Coronary artery (tissue), 2 donors: ENCODE measurements around the gene CCDC51.
A peak's percentile ranks its signal among the peaks of the same experiment; 100 is the strongest.

Experiments used
- DNase-seq: peaks from one replicate; pipeline ENCODE4 v3.0.0-alpha.2; 2017; ENCODE audit warnings: low spot score
- H3K27ac ChIP-seq, 2 donors: fragments of 200-600 bp; sonication (generic); one replicate each; pipeline ENCODE4 v1.5.1; 2016 to 2019
- H3K4me3 ChIP-seq: fragments of 200-600 bp; sonication (generic); 2 replicates; pipeline ENCODE4 v1.5.1; 2016; ENCODE audit warnings: mild to moderate bottlenecking, moderate library complexity
- CTCF ChIP-seq: fragments of 200-600 bp; sonication (generic); IDR thresholded peaks from one replicate; pipeline ENCODE4 v1.5.1; 2019; ENCODE audit warnings: antibody characterized with exemption

The CCDC51 gene

GRCh38 chr3:48410205-48411040, 29.5 kb downstream of the CCDC51 start:
- Histone ChIP-seq H3K4me3 (no peak overlapping the region), H3K27ac (peak overlapping the region in 1 of 2 donors; percentile 11)
- TF ChIP-seq CTCF = no peak
- no peak for DNase-seq

GRCh38 chr3:48409291-48410201, 30.4 kb downstream of the CCDC51 start:
- peak overlapping the region in 1 of 2 donors; percentile 38 for H3K27ac ChIP-seq
- peak; percentile 70 for DNase-seq
- no peak overlapping the region for H3K4me3 ChIP-seq
- TF ChIP-seq CTCF = no peak

GRCh38 chr3:48408823-48409281, 31.1 kb downstream of the CCDC51 start:
- DNase-seq = peak; percentile 71
- peak overlapping the region in 1 of 2 donors; percentile 38 for H3K27ac ChIP-seq
- TF ChIP-seq CTCF = no peak
- no peak overlapping the region for H3K4me3 ChIP-seq

- no peak for DNase-seq
- Histone ChIP-seq H3K27ac (peak overlapping the region in 1 of 2 donors; percentile 38), H3K4me3 (no peak overlapping the region)
- TF ChIP-seq CTCF = no peak
Measured at GRCh38 chr3:48407542-48408099, 32.3 kb downstream of the CCDC51 start.

GRCh38 chr3:48406443-48407431, 33.2 kb downstream of the CCDC51 start:
- Histone ChIP-seq H3K27ac (peak overlapping the region in 1 of 2 donors; percentile 89), H3K4me3 (no peak overlapping the region)
- DNase-seq = no peak
- no peak for TF ChIP-seq CTCF

GRCh38 chr3:48405971-48406370, 33.9 kb downstream of the CCDC51 start:
- no peak overlapping the region for H3K4me3 ChIP-seq
- TF ChIP-seq CTCF = no peak
- peak overlapping the region; percentile 89 to 94 for H3K27ac ChIP-seq
- no peak for DNase-seq
